GM12878 (cell line): Measurements from ENCODE around the gene DNAAF1. TPM values are rescaled to one million over a fixed set of nuclear protein-coding genes. Genes with fewer than 3 reads are reported as not detected.

Experiments
- ATAC-seq: fragments of 200-7000 bp; cut with Tn5 transposase; 3 replicates; pipeline ENCODE4 v1.9.1; 2020; ENCODE audit warnings: mild to moderate bottlenecking, moderate library complexity
- BruUV-seq: library from RNA; stranded (reverse); fragments of 400-500 nt; replicated peaks from 2 replicates; lab custom pipeline; 2021; lab: Mats Ljungman, UMichigan
- CTCF ChIA-PET: fragments of 300-600 bp; sonication (Branson Sonifier 250); formaldehyde crosslinking; extraction: SDS; loops from one replicate; lab custom pipeline; 2021; ENCODE audit warnings: inconsistent platforms; lab: Yijun Ruan, JAX
- POLR2A ChIA-PET: fragments of 350-600 bp; formaldehyde crosslinking; extraction: SDS; loops from one replicate; lab custom pipeline; 2021; ENCODE audit warnings: inconsistent platforms; lab: Charles Lee
- RAD21 ChIA-PET: fragments of 300-600 bp; sonication (Branson Sonifier 250); formaldehyde crosslinking; loops from one replicate; lab custom pipeline; 2023; ENCODE audit warnings: antibody characterized with exemption; ENCODE audit not compliant: unreplicated experiment; lab: Charles Lee
- SMC1A ChIA-PET: fragments of 300-600 bp; sonication (Branson Sonifier 250); formaldehyde crosslinking; loops from one replicate; lab custom pipeline; 2023; ENCODE audit not compliant: unreplicated experiment, uncharacterized antibody; lab: Charles Lee
- DNase-seq: peaks from one replicate; pipeline ENCODE4 v3.0.0-alpha.2; 2011; ENCODE audit warnings: low read depth, low spot score
- FAIRE-seq: peaks from 3 replicates; lab custom pipeline; 2011; peaks lifted over from hg19 to GRCh38; lab: Jason Lieb, UNC
- H2AFZ ChIP-seq: 2 replicates; pipeline ENCODE4 v1.6.0; 2011; ENCODE audit warnings: low read depth, low read length, control low read depth; ENCODE audit not compliant: control insufficient read depth
- H3K27ac ChIP-seq: 2 replicates; pipeline ENCODE4 v1.5.1; 2011; ENCODE audit warnings: control low read depth; ENCODE audit not compliant: control insufficient read depth, insufficient read depth
- H3K27me3 ChIP-seq, 2 experiments: replicated peaks in 1 of 2; 2 replicates each; pipeline versions ENCODE4 v1.6.0 to v1.6.1; 2011; ENCODE audit warnings: low read length in 1 of 2; ENCODE audit not compliant: control insufficient read depth in 2 of 2, insufficient read depth in 2 of 2
- H3K36me3 ChIP-seq, 2 experiments: 2 replicates each; pipeline ENCODE4 v1.5.1; 2011; ENCODE audit warnings: low read length in 1 of 2; ENCODE audit not compliant: control insufficient read depth in 2 of 2, insufficient read depth in 2 of 2
- H3K4me1 ChIP-seq: 2 replicates; pipeline ENCODE4 v1.6.1; 2011; ENCODE audit warnings: mild to moderate bottlenecking, low read length, moderate library complexity, mixed read lengths; ENCODE audit not compliant: control insufficient read depth, insufficient read depth
- H3K4me2 ChIP-seq: 2 replicates; pipeline ENCODE4 v1.6.0; 2011; ENCODE audit warnings: control low read depth; ENCODE audit not compliant: control insufficient read depth, insufficient read depth
- H3K4me3 ChIP-seq: fragments of 200-600 bp; sonication (generic); 2 replicates; pipeline ENCODE4 v1.5.1; 2016
- H3K79me2 ChIP-seq: 2 replicates; pipeline ENCODE4 v1.6.0; 2011; ENCODE audit warnings: low read length; ENCODE audit not compliant: control insufficient read depth, insufficient read depth
- H3K9ac ChIP-seq: 2 replicates; pipeline ENCODE4 v1.8.0; 2011; ENCODE audit warnings: low read length, control low read depth, mixed read lengths; ENCODE audit not compliant: control insufficient read depth, insufficient read depth
- H3K9me3 ChIP-seq: replicated peaks from 3 replicates; pipeline ENCODE4 v1.5.1; 2011; ENCODE audit warnings: mild to moderate bottlenecking, low read length; ENCODE audit not compliant: control insufficient read depth, insufficient read depth
- H4K20me1 ChIP-seq: 2 replicates; pipeline ENCODE4 v1.6.0; 2011; ENCODE audit not compliant: control insufficient read depth, insufficient read depth
- CREM ChIP-seq: IDR thresholded peaks from 2 replicates; pipeline ENCODE4 v1.6.1; 2014; ENCODE audit warnings: antibody characterized with exemption, low read depth
- KLF5 ChIP-seq: fragments of 450-650 bp; IDR thresholded peaks from 2 replicates; pipeline ENCODE4 v1.6.1; 2014; ENCODE audit warnings: mild to moderate bottlenecking; ENCODE audit not compliant: partially characterized antibody
- LARP7 ChIP-seq: fragments of 450-650 bp; IDR thresholded peaks from 2 replicates; pipeline ENCODE4 v1.6.1; 2017; ENCODE audit warnings: mild to moderate bottlenecking
- NRF1 ChIP-seq: conservative IDR thresholded peaks from 2 replicates; pipeline ENCODE4 v1.6.1; 2011; ENCODE audit warnings: mild to moderate bottlenecking, low read depth, low read length, improper control_type of control experiment
- PAX8 ChIP-seq: fragments of 450-650 bp; IDR thresholded peaks from 2 replicates; pipeline ENCODE4 v1.6.1; 2017; ENCODE audit warnings: mild to moderate bottlenecking, moderate library complexity
- RELA ChIP-seq: fragments of 450-650 bp; IDR thresholded peaks from 2 replicates; pipeline ENCODE4 v1.8.0; 2014; ENCODE audit warnings: borderline replicate concordance; ENCODE audit not compliant: partially characterized antibody
- SKIL ChIP-seq: fragments of 450-650 bp; IDR thresholded peaks from 2 replicates; pipeline ENCODE4 v1.6.1; 2017; ENCODE audit warnings: mild to moderate bottlenecking, low read depth, inconsistent platforms; ENCODE audit not compliant: poor library complexity, severe bottlenecking
- WGBS: methylation state at CpG from one replicate; pipeline ENCODE4 v1.1.6; 2016; ENCODE audit warnings: low lambda C conversion rate; ENCODE audit not compliant: insufficient replicate concordance, insufficient coverage; ENCODE audit errors: missing lambda C conversion rate; 5-methylcytosine and 5-hydroxymethylcytosine counted together
- in situ Hi-C: fragments of 300-500 bp; cut with MboI; formaldehyde crosslinking; loops from 9 replicates; pipeline ENCODE4 v1.14.3; 2018; ENCODE audit warnings: mixed read lengths
- intact Hi-C: fragments of 100-400 bp; cut with micrococcal nuclease; formaldehyde crosslinking; loops from one replicate; pipeline ENCODE4 v1.14.2; 2022; ENCODE audit not compliant: unreplicated experiment
- polyA plus RNA-seq, 11 experiments: library from polyadenylated mRNA; depleted of rRNA in 4 of 11; unstranded in 6 of 11; stranded (reverse) in 5 of 11; fragments of >200 nt; fragmentation: Nextera tagmentation in 4 of 11; fragmentation: Illumina TruSeq in 1 of 11; extraction: Ambion mirVana in 4 of 11; extraction: Trizol in 1 of 11; gene quantifications; 1 replicate in 1 of 11; 2 replicates in 10 of 11; pipeline versions ENCODE4 v1.2.1 to v1.2.3, GENCODE V29; 2011 to 2016; ENCODE audit warnings: inconsistent platforms in 2 of 11, missing spikeins in 2 of 11, low read depth in 1 of 11
- total RNA-seq, 4 experiments: library from RNA; depleted of rRNA in 3 of 4; stranded (reverse); fragments of >200 nt in 3 of 4; fragmentation: Illumina TruSeq in 1 of 4; extraction: Trizol in 1 of 4; gene quantifications; 2 replicates each; pipeline versions ENCODE4 v1.2.1 to v1.2.3, GENCODE V29; 2013 to 2021

Gene DNAAF1
- total and polyA plus RNA-seq, 10 of the 15 experiments (the other 5 are each of a cell fraction or from before 2014, with no cell fraction given) = 0.02 to 0.76 (median 0.08) TPM; not detected in 6

- TF ChIP-seq RELA = no peak
- no peak for TF ChIP-seq LARP7
- no peak for TF ChIP-seq NRF1
These were observed 25.1 kb upstream of the DNAAF1 start (continued) for GRCh38 chr16:84120023-84120422.

GRCh38 chr16:84121007-84121406 is 24.1 kb upstream of the DNAAF1 start:
- in situ Hi-C loops (no loop called here), intact Hi-C loops (no loop called here)
- ChIA-PET SMC1A (interaction anchor here (0.7 kb wide), 1 partner anchor 12 kb away, joined by 3 read pairs; no protein-coding TSS in a partner anchor), CTCF (no interaction called here), POLR2A (no interaction called here), RAD21 (no interaction called here)
- H3K36me3 ChIP-seq = no peaks in the 10 kb centered on the region; a peak in 1 of 4 replicates
- no peak overlapping the region for H3K9ac ChIP-seq
- no peak overlapping the region for H3K4me3 ChIP-seq
- 97% methylated on average over 10 of the region's 10 CpGs for WGBS
- peaks cover 3% of the 10 kb centered on the region; the same call in 1 of the 2 replicates for H3K4me1 ChIP-seq
- ATAC-seq = no peak
- TF ChIP-seq SKIL (no peak), PAX8 (no peak), KLF5 (no peak), CREM (no peak)
- H3K4me2 ChIP-seq = no peak overlapping the region
- H3K27me3 ChIP-seq = no peaks in the 10 kb centered on the region
- no peak overlapping the region for H3K27ac ChIP-seq
- H2AFZ ChIP-seq = no peak overlapping the region
- no peak for DNase-seq
- H4K20me1 ChIP-seq = no peaks in the 10 kb centered on the region
- no TSS peak for BruUV-seq
- FAIRE-seq = no peak
- no peaks in the 10 kb centered on the region for H3K9me3 ChIP-seq
- H3K79me2 ChIP-seq = peaks cover 9% of the 10 kb centered on the region
